Ascending aorta (tissue), 2 donors: ENCODE results near the gene PRRX1. TPM values are rescaled to one million over a fixed set of nuclear protein-coding genes. Genes with fewer than 3 reads are reported as not detected.

Source experiments
- DNase-seq, 2 donors: peaks; one replicate each; pipeline ENCODE4 v3.0.0-alpha.2; 2019; ENCODE audit warnings: low spot score in 2 of 2
- H3K27ac ChIP-seq, 2 donors: fragments of 200-600 bp; sonication (generic); one replicate each; pipeline ENCODE4 v1.5.1; 2016 to 2017; ENCODE audit warnings: mild to moderate bottlenecking in 1 of 2
- H3K27me3 ChIP-seq: fragments of 200-600 bp; sonication (generic); one replicate; pipeline ENCODE4 v1.5.1; 2017
- H3K36me3 ChIP-seq, 2 donors: fragments of 200-600 bp; sonication (generic); one replicate each; pipeline ENCODE4 v1.5.1; 2016
- H3K4me1 ChIP-seq, 2 donors: fragments of 200-600 bp; sonication (generic); one replicate each; pipeline ENCODE4 v1.5.1; 2016 to 2017; ENCODE audit warnings: mild to moderate bottlenecking in 1 of 2
- H3K4me3 ChIP-seq, 2 donors: fragments of 200-600 bp; sonication (generic); one replicate each; pipeline ENCODE4 v1.5.1; 2016 to 2017; ENCODE audit warnings: mild to moderate bottlenecking in 1 of 2
- H3K9me3 ChIP-seq, 2 donors: fragments of 200-600 bp; sonication (generic); one replicate each; pipeline ENCODE4 v1.5.1; 2016
- intact Hi-C: fragments of 100-400 bp; cut with DNase I; formaldehyde crosslinking; loops from one replicate; pipeline ENCODE4 v1.15.1; 2023
- total RNA-seq: library from RNA; depleted of rRNA; stranded (reverse); fragments of >200 nt; gene quantifications from one replicate; pipeline ENCODE4 v1.1.0, GENCODE V29; 2016
- TF ChIP-seq, protein P1 (sequence below), 3 experiments: fragments of 200-600 bp in 2 of 3; fragments of 450-650 bp in 1 of 3; sonication (generic) in 2 of 3; IDR thresholded peaks; one replicate each; pipeline ENCODE4 v1.5.1; 2016 to 2019; ENCODE audit warnings: antibody characterized with exemption in 3 of 3, mild to moderate bottlenecking in 1 of 3, moderate library complexity in 1 of 3

The PRRX1 gene
- total RNA-seq, 1 donor from 2014 or later, result 123 TPM

DNA sequence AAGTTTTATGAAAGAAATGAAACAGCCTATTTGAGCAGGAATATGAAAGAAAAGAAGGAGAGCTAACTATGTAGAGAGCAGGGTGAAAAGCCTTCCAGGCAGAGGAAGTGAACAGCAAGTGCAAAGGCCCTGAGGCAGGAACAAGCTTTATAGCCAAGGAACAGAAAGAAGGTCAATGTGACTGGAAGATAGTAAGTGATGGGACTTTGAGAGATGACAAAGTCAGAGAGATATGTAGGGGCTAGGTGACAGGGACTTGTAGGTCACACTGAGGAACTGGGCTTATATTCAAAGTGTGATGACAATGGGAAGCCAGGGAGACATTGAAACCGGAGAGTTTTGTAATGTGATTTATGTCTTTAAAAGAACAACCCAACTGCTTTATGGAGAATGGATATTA is 18.9 kb downstream of the PRRX1 start:
- intact Hi-C loops, result loop anchor here (10.0 kb wide), 3 partner anchors 52 to 242 kb away; no protein-coding TSS in a partner anchor
- DNase-seq, result no peak
- H3K4me3 ChIP-seq, result no peak overlapping the region
- H3K27me3 ChIP-seq, result no peaks in the 10 kb centered on the region
- H3K9me3 ChIP-seq, result no peaks in the 10 kb centered on the region
- TF ChIP-seq, protein P1, sequence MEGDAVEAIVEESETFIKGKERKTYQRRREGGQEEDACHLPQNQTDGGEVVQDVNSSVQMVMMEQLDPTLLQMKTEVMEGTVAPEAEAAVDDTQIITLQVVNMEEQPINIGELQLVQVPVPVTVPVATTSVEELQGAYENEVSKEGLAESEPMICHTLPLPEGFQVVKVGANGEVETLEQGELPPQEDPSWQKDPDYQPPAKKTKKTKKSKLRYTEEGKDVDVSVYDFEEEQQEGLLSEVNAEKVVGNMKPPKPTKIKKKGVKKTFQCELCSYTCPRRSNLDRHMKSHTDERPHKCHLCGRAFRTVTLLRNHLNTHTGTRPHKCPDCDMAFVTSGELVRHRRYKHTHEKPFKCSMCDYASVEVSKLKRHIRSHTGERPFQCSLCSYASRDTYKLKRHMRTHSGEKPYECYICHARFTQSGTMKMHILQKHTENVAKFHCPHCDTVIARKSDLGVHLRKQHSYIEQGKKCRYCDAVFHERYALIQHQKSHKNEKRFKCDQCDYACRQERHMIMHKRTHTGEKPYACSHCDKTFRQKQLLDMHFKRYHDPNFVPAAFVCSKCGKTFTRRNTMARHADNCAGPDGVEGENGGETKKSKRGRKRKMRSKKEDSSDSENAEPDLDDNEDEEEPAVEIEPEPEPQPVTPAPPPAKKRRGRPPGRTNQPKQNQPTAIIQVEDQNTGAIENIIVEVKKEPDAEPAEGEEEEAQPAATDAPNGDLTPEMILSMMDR (IDR thresholded peaks at IDR 0.05), result no peak
- peaks cover 0 to 10% of the 10 kb centered on the region in 2 donors for H3K4me1 ChIP-seq
- H3K36me3 ChIP-seq, result no peaks in the 10 kb centered on the region
- H3K27ac ChIP-seq, result no peak overlapping the region

DNA sequence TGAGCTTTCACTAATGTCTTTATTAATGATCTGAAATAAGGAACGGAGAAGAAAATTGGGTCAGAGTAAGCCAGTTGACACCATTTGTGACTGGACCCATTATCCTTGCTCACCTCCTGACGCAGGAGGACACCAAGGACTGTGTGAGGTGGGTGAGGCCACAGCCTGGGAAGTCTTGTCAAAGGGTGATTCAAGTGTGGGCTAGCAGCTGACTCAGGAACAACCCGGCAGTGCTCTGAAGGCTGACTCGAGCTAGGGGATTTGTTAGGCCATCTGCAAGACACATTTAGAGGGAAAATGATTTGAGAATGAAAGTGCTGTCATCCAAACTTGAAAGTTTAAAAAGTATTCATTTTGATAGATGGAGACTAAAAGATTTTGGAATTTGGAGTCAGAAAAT is 21.2 kb downstream of the PRRX1 start:
- Histone ChIP-seq H3K9me3 (no peaks in the 10 kb centered on the region), H3K27ac (no peak overlapping the region), H3K36me3 (no peaks in the 10 kb centered on the region), H3K4me1 (peaks cover 0 to 14% of the 10 kb centered on the region in 2 donors), H3K27me3 (no peaks in the 10 kb centered on the region), H3K4me3 (no peak overlapping the region)
- intact Hi-C loops, result loop anchor here (5.0 to 10.0 kb wide), 4 partner anchors 50 to 240 kb away; no protein-coding TSS in a partner anchor
- TF ChIP-seq, protein P1 (IDR thresholded peaks at IDR 0.05), result no peak
- DNase-seq, result no peak

- H3K4me1 ChIP-seq, result peaks cover 0 to 14% of the 10 kb centered on the region in 2 donors
- TF ChIP-seq, protein P1 (IDR thresholded peaks at IDR 0.05), result no peak
- H3K9me3 ChIP-seq, result no peaks in the 10 kb centered on the region
- DNase-seq, result no peak
- H3K27ac ChIP-seq, result no peak overlapping the region
- no peaks in the 10 kb centered on the region for H3K36me3 ChIP-seq
- H3K27me3 ChIP-seq, result no peaks in the 10 kb centered on the region
- intact Hi-C loops, result loop anchor here (5.0 to 10.0 kb wide), 4 partner anchors 49 to 239 kb away; no protein-coding TSS in a partner anchor
- H3K4me3 ChIP-seq, result no peak overlapping the region
Measured at GRCh38 chr1:170686291-170686690, 22.4 kb downstream of the PRRX1 start.

DNA sequence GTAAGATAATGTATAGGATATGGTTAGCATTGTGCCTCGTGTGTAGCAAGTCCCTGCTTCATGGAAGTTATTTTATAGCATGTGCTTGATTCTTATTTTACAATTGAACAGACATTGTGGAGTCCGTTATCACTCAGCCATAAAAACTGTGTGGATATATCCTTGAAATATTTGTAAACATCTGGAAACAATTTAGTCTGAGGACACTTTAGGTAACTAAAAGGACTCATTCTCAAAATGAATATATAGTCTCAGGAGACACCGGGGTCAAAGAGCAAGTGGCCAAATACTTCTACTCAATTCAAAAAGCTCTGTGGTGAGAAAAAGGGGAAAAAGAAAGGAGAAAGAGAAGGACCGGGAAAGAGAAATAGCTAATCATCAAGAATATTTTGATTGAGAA is 23.7 kb downstream of the PRRX1 start:
- H3K4me1 ChIP-seq, result peaks cover under 1 to 16% of the 10 kb centered on the region in 2 donors
- H3K27me3 ChIP-seq, result no peaks in the 10 kb centered on the region
- no peak for DNase-seq
- TF ChIP-seq, protein P1 (IDR thresholded peaks at IDR 0.05), result no peak
- intact Hi-C loops, result loop anchor here (5.0 to 10.0 kb wide), 4 partner anchors 47 to 237 kb away; no protein-coding TSS in a partner anchor
- no peaks in the 10 kb centered on the region for H3K9me3 ChIP-seq
- H3K4me3 ChIP-seq, result no peak overlapping the region
- no peaks in the 10 kb centered on the region for H3K36me3 ChIP-seq
- H3K27ac ChIP-seq, result peak overlapping the region in 1 of 2 donors; percentile 14

- Histone ChIP-seq H3K27ac (peak overlapping the region; percentile 54 to 79), H3K4me3 (no peak overlapping the region), H3K9me3 (no peaks in the 10 kb centered on the region), H3K36me3 (no peaks in the 10 kb centered on the region), H3K4me1 (peaks cover 13 to 34% of the 10 kb centered on the region in 2 donors), H3K27me3 (no peaks in the 10 kb centered on the region)
- no peak for DNase-seq
- TF ChIP-seq, protein P1 (IDR thresholded peaks at IDR 0.05), result no peak
- intact Hi-C loops, result loop anchor here (2.0 kb wide), 1 partner anchor 26 kb away; the partner anchor contains the start of gene PRRX1
Measured at GRCh38 chr1:170691258-170691657, 27.3 kb downstream of the PRRX1 start.
